Measurements from ENCODE around the gene BIRC2. TPM values are rescaled to one million over a fixed set of nuclear protein-coding genes. Genes with fewer than 3 reads are reported as not detected.

The BIRC2 gene
- polyA plus RNA-seq, 1 of the 3 experiments (the other 2 are of a cell fraction): 20.1 TPM

- WGBS (ENCODE audit: low lambda C conversion rate): 0% methylated on average over 1 of the region's 1 CpG
- H4K20me1 ChIP-seq (ENCODE audit: insufficient read depth): no peaks in the 10 kb centered on the region
- H3F3A ChIP-seq (replicated peaks; ENCODE audit: insufficient read depth): no peaks in the 10 kb centered on the region
- H3K27me3 ChIP-seq (ENCODE audit: insufficient read depth): no peaks in the 10 kb centered on the region
- H3K27ac ChIP-seq (ENCODE audit: low read depth in 2 of 2, low read length in 1 of 2): no peak overlapping the region
- DNase-seq: no peak
- TF ChIP-seq TAF1 (IDR thresholded peaks at IDR 0.05; ENCODE audit: borderline replicate concordance, low read depth, low read length): no peak
- no peak for TF ChIP-seq SIN3A (IDR thresholded peaks at IDR 0.05; ENCODE audit: borderline replicate concordance, low read depth, low read length)
- TF ChIP-seq RAD21 (IDR thresholded peaks at IDR 0.05; ENCODE audit: low read length): no peak
- TF ChIP-seq EP300 (IDR thresholded peaks at IDR 0.05; ENCODE audit: borderline replicate concordance in 1 of 2, low read depth in 1 of 2, low read length in 1 of 2): no peak
- no peak for TF ChIP-seq RCOR1 (IDR thresholded peaks at IDR 0.05; ENCODE audit: low read length)
- TF ChIP-seq MAX (IDR thresholded peaks at IDR 0.05; ENCODE audit: low read depth): no peak
- TF ChIP-seq MEF2A (IDR thresholded peaks at IDR 0.05; ENCODE audit: borderline replicate concordance, low read depth): no peak
- TF ChIP-seq FOSL2 (IDR thresholded peaks at IDR 0.05; ENCODE audit: borderline replicate concordance, low read depth): no peak
- TF ChIP-seq SMC3 (IDR thresholded peaks at IDR 0.05; ENCODE audit: low read depth, low read length): no peak
- TF ChIP-seq TEAD4 (IDR thresholded peaks at IDR 0.05; ENCODE audit: borderline replicate concordance, insufficient read depth): no peak
- no peak for TF ChIP-seq JUND (IDR thresholded peaks at IDR 0.05)
- H3K9me2 ChIP-seq: no peaks in the 10 kb centered on the region
- POLR2A ChIA-PET: no interaction called here
- H3K36me3 ChIP-seq (replicated peaks in 1 of 2; ENCODE audit: control insufficient read depth in 1 of 2, insufficient read depth in 2 of 2, low read length in 1 of 2): peaks cover 0 to 6% of the 10 kb centered on the region in 2 experiments
- CTCF ChIA-PET: interaction anchor here (1.7 kb wide), 1 partner anchor 36 kb away, joined by 6 read pairs; no protein-coding TSS in a partner anchor
- H3K9ac ChIP-seq: no peak overlapping the region
- peaks cover 0 to 6% of the 10 kb centered on the region in 2 experiments; a peak in 1 of 4 replicates for H3K4me1 ChIP-seq (ENCODE audit: control insufficient read depth in 1 of 2, insufficient read depth in 2 of 2, low read depth in 1 of 2, low read length in 1 of 2)
- no peak overlapping the region for H2AFZ ChIP-seq (ENCODE audit: low read depth)
- H3K4me2 ChIP-seq: no peak overlapping the region
- peaks cover 33% of the 10 kb centered on the region for H3K79me2 ChIP-seq (ENCODE audit: insufficient read depth)
- H3K4me3 ChIP-seq (ENCODE audit: low read depth in 2 of 2, low read length in 1 of 2): no peak overlapping the region
- no peaks in the 10 kb centered on the region for H3K9me3 ChIP-seq
Measured at GRCh38 chr11:102427068-102427467, 80.1 kb downstream of the BIRC2 start.

Small RNA genes within 50 kb of the gene (small RNA-seq; reads per million reads assigned to genes)
- gene AP000942.3 (0 reads per million in 7 experiments), gene AP000942.4 (0 reads per million in 7 experiments), gene RNU6-952P (0 reads per million in 7 experiments)

Other genes with a start within 250 kb of the BIRC2 start
- 50.8 and 53.2 TPM in 2 replicates for gene YAP1, start 236.8 kb upstream of the BIRC2 start, polyA plus RNA-seq (2012; rRNA removed)
- 0.46 and 0.62 TPM in 2 replicates for gene BIRC3, start 29.7 kb upstream of the BIRC2 start, polyA plus RNA-seq (2012; rRNA removed)
- gene TMEM123, start 105.6 kb downstream of the BIRC2 start, polyA plus RNA-seq (2012; rRNA removed): 86.1 and 132 TPM in 2 replicates
- gene MMP7, start 183.5 kb downstream of the BIRC2 start, polyA plus RNA-seq (2012; rRNA removed): 0.13 and 0.36 TPM in 2 replicates